Calu3 (cell line): Measurements from ENCODE around the gene UNC13B. TPM values are rescaled to one million over a fixed set of nuclear protein-coding genes. Genes with fewer than 3 reads are reported as not detected.

Source experiments
- BruUV-seq: library from RNA; stranded (reverse); fragments of 400-500 nt; replicated peaks from 2 replicates; lab custom pipeline; 2021; lab: Mats Ljungman, UMichigan
- CTCF ChIA-PET: fragments of 300-600 bp; sonication (Branson Sonifier 250); formaldehyde crosslinking; loops from one replicate; lab custom pipeline; 2022; ENCODE audit warnings: antibody characterized with exemption; lab: Charles Lee
- DNase-seq: peaks from one replicate; pipeline ENCODE4 v3.0.0; 2022
- H3K27ac Mint-ChIP-seq: one replicate; pipeline ENCODE4 v1.8.0; 2022; ENCODE audit warnings: mixed read lengths; ENCODE audit not compliant: unreplicated experiment
- H3K27me3 Mint-ChIP-seq: one replicate; pipeline ENCODE4 v1.8.0; 2022; ENCODE audit warnings: mixed read lengths; ENCODE audit not compliant: unreplicated experiment
- H3K36me3 Mint-ChIP-seq: one replicate; pipeline ENCODE4 v1.8.0; 2022; ENCODE audit warnings: mild to moderate bottlenecking, moderate library complexity, mixed read lengths; ENCODE audit not compliant: insufficient read depth, unreplicated experiment
- H3K4me1 Mint-ChIP-seq: one replicate; pipeline ENCODE4 v1.8.0; 2022; ENCODE audit warnings: mild to moderate bottlenecking, low read depth, mixed read lengths; ENCODE audit not compliant: unreplicated experiment
- H3K4me3 Mint-ChIP-seq: one replicate; pipeline ENCODE4 v1.8.0; 2022; ENCODE audit warnings: mild to moderate bottlenecking, low read depth, moderate library complexity, mixed read lengths; ENCODE audit not compliant: unreplicated experiment
- H3K9me3 Mint-ChIP-seq: one replicate; pipeline ENCODE4 v1.8.0; 2022; ENCODE audit warnings: low read depth, mixed read lengths; ENCODE audit not compliant: unreplicated experiment
- intact Hi-C: fragments of 100-400 bp; cut with micrococcal nuclease; formaldehyde crosslinking; loops from one replicate; pipeline ENCODE4 v1.10.0; 2022; ENCODE audit not compliant: unreplicated experiment
- total RNA-seq: library from RNA; stranded (reverse); gene quantifications from 2 replicates; pipeline ENCODE4 v1.2.3, GENCODE V29; 2022
- TF ChIP-seq, protein P1 (sequence below): fragments of 200-600 bp; IDR thresholded peaks from one replicate; pipeline ENCODE4 v1.8.0; 2022; ENCODE audit warnings: antibody characterized with exemption; ENCODE audit not compliant: unreplicated experiment

The UNC13B gene
- total RNA-seq, 1 experiment from 2014 or later: 20.4 TPM

DNA sequence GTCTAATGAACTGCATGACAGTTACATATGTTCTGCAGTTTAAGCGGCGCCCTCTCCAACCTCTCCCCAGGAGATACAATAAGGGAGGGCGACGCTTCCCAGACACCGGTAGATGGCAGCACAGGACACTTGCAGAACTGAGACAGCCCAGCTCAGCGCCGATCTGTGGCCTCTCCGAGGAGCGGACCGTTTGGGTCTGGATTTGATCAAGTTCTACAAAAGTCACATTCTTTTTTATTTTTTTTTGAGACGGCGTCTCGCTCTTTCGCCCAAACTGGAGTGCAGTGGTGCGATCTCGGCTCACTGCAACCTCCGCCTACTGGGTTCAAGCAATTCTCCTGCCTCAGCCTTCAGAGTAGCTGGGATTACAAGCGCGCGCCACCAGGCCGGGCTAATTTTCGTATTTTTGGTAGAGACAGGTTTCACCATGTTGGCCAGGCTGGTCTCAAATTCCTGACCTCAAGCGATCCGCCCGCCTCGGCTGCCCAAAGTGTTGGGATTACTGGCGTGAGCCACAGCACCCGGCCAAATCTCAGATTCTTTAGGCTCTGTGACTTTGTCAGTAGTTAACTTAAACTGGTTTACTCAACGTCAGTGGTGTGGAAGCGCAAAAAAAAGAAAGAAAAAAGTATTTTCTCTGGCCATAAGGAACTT is 44.8 kb upstream of the UNC13B start:
- CTCF ChIA-PET: interaction anchor here (0.9 to 2.4 kb wide), 5 partner anchors 45 to 360 kb away, joined by 3 to 34 read pairs (median 5); partner anchors contain the start of gene UNC13B
- Mint-ChIP-seq H3K9me3 (peaks cover 2% of the 10 kb centered on the region), H3K27me3 (no peaks in the 10 kb centered on the region), H3K36me3 (peaks cover 40% of the 10 kb centered on the region), H3K4me1 (peaks cover 26% of the 10 kb centered on the region), H3K27ac (peak overlapping the region; percentile 61), H3K4me3 (peak overlapping the region; percentile 89)
- peak; percentile 85 for DNase-seq
- intact Hi-C loops: loop anchor here (1.0 kb wide), 2 partner anchors 141 to 360 kb away; no protein-coding TSS in a partner anchor
- no TSS peak for BruUV-seq
- TF ChIP-seq, protein P1, sequence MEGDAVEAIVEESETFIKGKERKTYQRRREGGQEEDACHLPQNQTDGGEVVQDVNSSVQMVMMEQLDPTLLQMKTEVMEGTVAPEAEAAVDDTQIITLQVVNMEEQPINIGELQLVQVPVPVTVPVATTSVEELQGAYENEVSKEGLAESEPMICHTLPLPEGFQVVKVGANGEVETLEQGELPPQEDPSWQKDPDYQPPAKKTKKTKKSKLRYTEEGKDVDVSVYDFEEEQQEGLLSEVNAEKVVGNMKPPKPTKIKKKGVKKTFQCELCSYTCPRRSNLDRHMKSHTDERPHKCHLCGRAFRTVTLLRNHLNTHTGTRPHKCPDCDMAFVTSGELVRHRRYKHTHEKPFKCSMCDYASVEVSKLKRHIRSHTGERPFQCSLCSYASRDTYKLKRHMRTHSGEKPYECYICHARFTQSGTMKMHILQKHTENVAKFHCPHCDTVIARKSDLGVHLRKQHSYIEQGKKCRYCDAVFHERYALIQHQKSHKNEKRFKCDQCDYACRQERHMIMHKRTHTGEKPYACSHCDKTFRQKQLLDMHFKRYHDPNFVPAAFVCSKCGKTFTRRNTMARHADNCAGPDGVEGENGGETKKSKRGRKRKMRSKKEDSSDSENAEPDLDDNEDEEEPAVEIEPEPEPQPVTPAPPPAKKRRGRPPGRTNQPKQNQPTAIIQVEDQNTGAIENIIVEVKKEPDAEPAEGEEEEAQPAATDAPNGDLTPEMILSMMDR: peak; percentile 70

DNA sequence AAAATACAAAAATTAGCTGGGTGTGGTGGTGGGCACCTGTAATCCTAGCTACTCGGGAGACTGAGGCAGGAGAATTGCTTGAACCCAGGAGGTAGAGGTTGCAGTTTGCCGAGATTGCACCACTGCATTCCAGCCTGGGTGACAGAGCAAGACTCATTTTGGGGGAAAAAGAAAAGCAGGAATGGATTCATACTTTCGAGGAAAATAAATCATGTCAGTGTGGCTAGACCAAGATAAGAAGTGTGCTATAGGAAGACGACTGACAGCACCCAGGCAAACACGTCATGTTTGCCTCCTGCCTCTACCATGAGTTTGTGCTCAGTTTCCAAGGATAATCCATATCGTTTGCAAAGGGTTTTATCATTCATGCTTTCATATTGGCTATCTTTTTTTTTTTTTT is 26.9 kb upstream of the UNC13B start:
- CTCF ChIA-PET: no interaction called here
- no peaks in the 10 kb centered on the region for H3K4me1 Mint-ChIP-seq
- TF ChIP-seq, protein P1: no peak
- no peak for DNase-seq
- peaks cover 3% of the 10 kb centered on the region for H3K9me3 Mint-ChIP-seq
- H3K4me3 Mint-ChIP-seq: no peak overlapping the region
- no peak overlapping the region for H3K27ac Mint-ChIP-seq
- BruUV-seq: no TSS peak
- no peaks in the 10 kb centered on the region for H3K36me3 Mint-ChIP-seq
- intact Hi-C loops: no loop called here
- H3K27me3 Mint-ChIP-seq: no peaks in the 10 kb centered on the region

DNA sequence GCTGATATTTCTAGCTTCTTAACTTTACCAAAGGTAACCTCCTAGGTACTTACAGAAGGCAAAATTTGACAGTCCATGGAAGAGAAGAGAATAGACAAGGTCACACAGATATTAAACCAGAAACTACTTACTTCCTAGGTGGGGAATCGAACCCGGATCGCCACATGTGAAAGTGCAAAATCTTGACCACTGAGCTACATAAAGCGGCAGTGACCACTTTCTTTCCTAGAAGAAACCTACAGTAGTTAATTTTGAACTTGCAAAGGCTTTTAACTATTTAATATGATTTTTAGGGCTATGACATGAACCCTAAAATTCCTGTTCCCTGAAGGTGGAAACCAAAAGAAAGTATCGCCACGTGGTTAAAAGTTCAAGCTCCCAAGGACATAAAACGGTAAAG is 25.8 kb upstream of the UNC13B start:
- no peaks in the 10 kb centered on the region for H3K27me3 Mint-ChIP-seq
- intact Hi-C loops: no loop called here
- no peak overlapping the region for H3K27ac Mint-ChIP-seq
- H3K9me3 Mint-ChIP-seq: peaks cover 5% of the 10 kb centered on the region
- no TSS peak for BruUV-seq
- H3K4me3 Mint-ChIP-seq: no peak overlapping the region
- TF ChIP-seq, protein P1: no peak
- H3K4me1 Mint-ChIP-seq: no peaks in the 10 kb centered on the region
- H3K36me3 Mint-ChIP-seq: no peaks in the 10 kb centered on the region
- CTCF ChIA-PET: interaction anchor here (0.6 kb wide), 1 partner anchor 338 kb away, joined by 4 read pairs; no protein-coding TSS in a partner anchor
- DNase-seq: no peak

DNA sequence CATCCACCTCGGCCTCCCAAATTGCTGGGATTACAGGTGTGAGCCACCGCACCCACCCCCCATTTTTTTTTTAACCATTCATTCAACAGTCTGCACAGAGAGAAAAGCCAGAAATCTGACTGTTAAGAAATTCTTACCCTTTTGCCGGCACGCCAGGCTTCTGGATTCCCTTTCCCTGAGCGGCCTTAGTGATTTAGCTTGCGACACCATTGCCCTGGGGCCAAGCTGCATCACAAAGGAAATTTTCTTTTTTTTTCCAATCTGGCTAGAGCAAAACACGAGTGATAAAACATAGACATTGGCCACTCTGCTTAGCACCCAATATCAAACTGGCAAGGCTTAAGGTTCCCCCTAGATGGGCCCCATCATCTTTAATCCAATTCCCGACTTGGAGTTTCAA is 24.9 kb upstream of the UNC13B start:
- no peak for DNase-seq
- H3K9me3 Mint-ChIP-seq: peaks cover 5% of the 10 kb centered on the region

More for the DNA sequence above, 24.9 kb upstream of the UNC13B start:
- H3K4me3 Mint-ChIP-seq: no peak overlapping the region
- no peaks in the 10 kb centered on the region for H3K4me1 Mint-ChIP-seq
- no peaks in the 10 kb centered on the region for H3K27me3 Mint-ChIP-seq
- intact Hi-C loops: no loop called here
- CTCF ChIA-PET: no interaction called here
- TF ChIP-seq, protein P1: no peak
- H3K36me3 Mint-ChIP-seq: no peaks in the 10 kb centered on the region
- BruUV-seq: no TSS peak
- no peak overlapping the region for H3K27ac Mint-ChIP-seq
